ENCODE results near the gene CEP97. TPM values are rescaled to one million over a fixed set of nuclear protein-coding genes. Genes with fewer than 3 reads are reported as not detected.
A peak's percentile ranks its signal among the peaks of the same experiment; 100 is the strongest.
"Not testable (repeated sequence)": the region's sequence is repeated elsewhere in the genome, so short reads cannot be mapped to it uniquely, and the experiment has no call there.

The CEP97 gene
- total RNA-seq, 4 donors from 2014 or later = 5.1 to 39.5 (median 17.0) TPM

- no peak for DNase-seq
- TF ChIP-seq CTCF (IDR thresholded peaks at IDR 0.05) (no peak), POLR2A (IDR thresholded peaks at IDR 0.05) (no peak)
- no peaks in the 10 kb centered on the region for H3K36me3 ChIP-seq
- H3K4me3 ChIP-seq = no peak overlapping the region
- no peaks in the 10 kb centered on the region for H3K4me1 ChIP-seq
- H3K27me3 ChIP-seq = no peaks in the 10 kb centered on the region
- H3K27ac ChIP-seq = no peak overlapping the region
- H3K9me3 ChIP-seq = no peaks in the 10 kb centered on the region
- intact Hi-C loops (cut with DNase I; ENCODE audit: low total_unique reads) = no loop called here
Observed at GRCh38 chr3:101762041-101762646, 37.7 kb downstream of the CEP97 start.

GRCh38 chr3:101777745-101778281 lies 53.4 kb downstream of the CEP97 start:
- intact Hi-C loops (cut with DNase I; ENCODE audit: low total_unique reads); H3K9me3 ChIP-seq; DNase-seq; H3K4me1 ChIP-seq; H3K27ac ChIP-seq; H3K36me3 ChIP-seq; H3K27me3 ChIP-seq; H3K4me3 ChIP-seq: not testable (repeated sequence)

GRCh38 chr3:101778385-101779046 lies 54.1 kb downstream of the CEP97 start:
- H3K36me3 ChIP-seq = no peaks in the 10 kb centered on the region
- no peak for TF ChIP-seq CTCF (IDR thresholded peaks at IDR 0.05)
- TF ChIP-seq POLR2A (IDR thresholded peaks at IDR 0.05) = no peak
- DNase-seq = no peak
- H3K27ac ChIP-seq = peak overlapping the region; percentile 84
- H3K9me3 ChIP-seq = no peaks in the 10 kb centered on the region
- H3K4me1 ChIP-seq = no peaks in the 10 kb centered on the region
- intact Hi-C loops (cut with DNase I; ENCODE audit: low total_unique reads) = no loop called here
- H3K4me3 ChIP-seq = peak overlapping the region; percentile 64 to 89
- no peaks in the 10 kb centered on the region for H3K27me3 ChIP-seq

- no peaks in the 10 kb centered on the region for H3K4me1 ChIP-seq
- TF ChIP-seq CTCF (IDR thresholded peaks at IDR 0.05) (no peak), POLR2A (IDR thresholded peaks at IDR 0.05) (peak; percentile 44 to 50)
- H3K9me3 ChIP-seq = no peaks in the 10 kb centered on the region
- H3K27me3 ChIP-seq = no peaks in the 10 kb centered on the region
- peak within 1 kb of the TSS; percentile 84 for H3K27ac ChIP-seq
- intact Hi-C loops (cut with DNase I; ENCODE audit: low total_unique reads) = no loop called here
- peak; percentile 90 to 92 for DNase-seq
- peak within 1 kb of the TSS; percentile 64 to 89 for H3K4me3 ChIP-seq
- H3K36me3 ChIP-seq = no peaks in the 10 kb centered on the region
Observed at GRCh38 chr3:101779047-101779821, 54.8 kb downstream of the CEP97 start, which contains the start of gene NXPE3. Gene NXPE3, plus strand, starts transcription at chr3:101779211. Its CDS starts 6,386 bp downstream, at chr3:101785597.

- intact Hi-C loops (cut with DNase I; ENCODE audit: low total_unique reads) = no loop called here
- TF ChIP-seq CTCF (IDR thresholded peaks at IDR 0.05) (peak in 1 of 4 experiments; percentile 6), POLR2A (IDR thresholded peaks at IDR 0.05) (no peak)
- Histone ChIP-seq H3K9me3 (no peaks in the 10 kb centered on the region), H3K4me3 (peak overlapping the region; percentile 64 to 89), H3K27me3 (no peaks in the 10 kb centered on the region), H3K36me3 (no peaks in the 10 kb centered on the region), H3K27ac (peak overlapping the region; percentile 84), H3K4me1 (no peaks in the 10 kb centered on the region)
- no peak for DNase-seq
Observed at GRCh38 chr3:101779822-101780381, 55.5 kb downstream of the CEP97 start.

All from uterus (tissue), 4 donors.